Neuronal stem cell (in vitro differentiated cells): ENCODE results near the gene WWC2.

ENCODE experiments used
- DNase-seq: peaks from one replicate; pipeline ENCODE4 v3.0.0-alpha.2; 2013; ENCODE audit warnings: low spot score
- H2AFZ ChIP-seq: one replicate; pipeline ENCODE4 v1.6.1; 2013; ENCODE audit warnings: mild to moderate bottlenecking, low read length, inconsistent platforms
- H2AK5ac ChIP-seq: 2 replicates; pipeline ENCODE4 v1.6.1; 2013; ENCODE audit warnings: low read depth, mild to moderate bottlenecking, inconsistent platforms, low read length, moderate library complexity, mixed read lengths
- H2BK120ac ChIP-seq: 2 replicates; pipeline ENCODE4 v1.6.1; 2013; ENCODE audit warnings: low read depth, mild to moderate bottlenecking, inconsistent platforms, low read length, moderate library complexity, mixed read lengths
- H2BK12ac ChIP-seq: one replicate; pipeline ENCODE4 v1.6.1; 2013; ENCODE audit warnings: low read length, inconsistent platforms
- H2BK15ac ChIP-seq: 2 replicates; pipeline ENCODE4 v1.6.1; 2013; ENCODE audit warnings: mild to moderate bottlenecking, low read length, inconsistent platforms, mixed read lengths
- H2BK5ac ChIP-seq: one replicate; pipeline ENCODE4 v1.6.1; 2013; ENCODE audit warnings: inconsistent platforms, mild to moderate bottlenecking, low read length, moderate library complexity
- H3K14ac ChIP-seq: one replicate; pipeline ENCODE4 v1.6.1; 2013; ENCODE audit warnings: low read length, inconsistent platforms
- H3K18ac ChIP-seq: 2 replicates; pipeline ENCODE4 v1.6.1; 2013; ENCODE audit warnings: low read length, inconsistent platforms
- H3K23ac ChIP-seq: 2 replicates; pipeline ENCODE4 v1.6.1; 2013; ENCODE audit warnings: low read depth, mild to moderate bottlenecking, mixed read lengths, low read length, inconsistent platforms; ENCODE audit not compliant: poor library complexity
- H3K27ac ChIP-seq: replicated peaks from 3 replicates; pipeline ENCODE4 v1.5.1; 2013; ENCODE audit warnings: low read length, inconsistent platforms
- H3K27me3 ChIP-seq, 3 experiments: 2 replicates each; pipeline ENCODE4 v1.6.1; 2013; ENCODE audit warnings: low read length in 3 of 3, mild to moderate bottlenecking in 2 of 3, inconsistent platforms in 1 of 3, low read depth in 1 of 3, mixed read lengths in 1 of 3, moderate library complexity in 1 of 3; ENCODE audit not compliant: control insufficient read depth in 3 of 3, insufficient read depth in 3 of 3
- H3K36me3 ChIP-seq, 2 donors: replicated peaks in 1 of 2; 2 replicates each; pipeline ENCODE4 v1.6.1; 2013; ENCODE audit warnings: low read length in 2 of 2; ENCODE audit not compliant: control insufficient read depth in 2 of 2, insufficient read depth in 2 of 2
- H3K4ac ChIP-seq: 2 replicates; pipeline ENCODE4 v1.6.1; 2013; ENCODE audit warnings: inconsistent platforms, mild to moderate bottlenecking, low read length, moderate library complexity
- H3K4me1 ChIP-seq, 2 donors: 1 replicate in 1 of 2; 2 replicates in 1 of 2; pipeline ENCODE4 v1.6.1; 2013; ENCODE audit warnings: low read length in 2 of 2, low read depth in 1 of 2; ENCODE audit not compliant: control insufficient read depth in 2 of 2, insufficient read depth in 1 of 2
- H3K4me2 ChIP-seq: one replicate; pipeline ENCODE4 v1.6.1; 2013; ENCODE audit warnings: mild to moderate bottlenecking, low read length, inconsistent platforms; ENCODE audit not compliant: insufficient read depth, poor library complexity, severe bottlenecking
- H3K4me3 ChIP-seq, 2 donors: 2 replicates each; pipeline ENCODE4 v1.5.1; 2013; ENCODE audit warnings: low read length in 2 of 2, mild to moderate bottlenecking in 2 of 2, inconsistent platforms in 1 of 2, moderate library complexity in 1 of 2
- H3K79me1 ChIP-seq: one replicate; pipeline ENCODE4 v1.6.1; 2013; ENCODE audit warnings: low read depth, mild to moderate bottlenecking, inconsistent platforms, low read length, moderate library complexity
- H3K9ac ChIP-seq: one replicate; pipeline ENCODE4 v1.6.1; 2013; ENCODE audit warnings: mild to moderate bottlenecking, low read depth, low read length, inconsistent platforms; ENCODE audit not compliant: poor library complexity
- H3K9me3 ChIP-seq, 2 donors: replicated peaks in 1 of 2; 2 replicates each; pipeline versions ENCODE3 to v1.6.1; 2013; ENCODE audit warnings: low read length in 2 of 2, mild to moderate bottlenecking in 2 of 2, inconsistent platforms in 1 of 2, low read depth in 1 of 2, mixed read lengths in 1 of 2, moderate library complexity in 1 of 2; ENCODE audit not compliant: control insufficient read depth in 2 of 2, insufficient read depth in 1 of 2
- H4K8ac ChIP-seq: one replicate; pipeline ENCODE4 v1.6.1; 2013; ENCODE audit warnings: low read depth, mild to moderate bottlenecking, inconsistent platforms, low read length, moderate library complexity
- H4K91ac ChIP-seq: one replicate; pipeline ENCODE4 v1.6.1; 2013; ENCODE audit warnings: low read length, low read depth, mild to moderate bottlenecking, inconsistent platforms; ENCODE audit not compliant: poor library complexity
- WGBS, 2 donors: extraction: QIAGEN DNeasy Blood & Tissue Kit; methylation state at CpG; one replicate each; pipeline ENCODE4 v1.1.7; 2013; ENCODE audit warnings: missing lambda C conversion rate in 2 of 2, mixed read lengths in 1 of 2; ENCODE audit not compliant: insufficient read length in 2 of 2, insufficient replicate concordance in 1 of 2; ENCODE audit errors: extremely low coverage in 2 of 2; 5-methylcytosine and 5-hydroxymethylcytosine counted together

Gene WWC2

DNA sequence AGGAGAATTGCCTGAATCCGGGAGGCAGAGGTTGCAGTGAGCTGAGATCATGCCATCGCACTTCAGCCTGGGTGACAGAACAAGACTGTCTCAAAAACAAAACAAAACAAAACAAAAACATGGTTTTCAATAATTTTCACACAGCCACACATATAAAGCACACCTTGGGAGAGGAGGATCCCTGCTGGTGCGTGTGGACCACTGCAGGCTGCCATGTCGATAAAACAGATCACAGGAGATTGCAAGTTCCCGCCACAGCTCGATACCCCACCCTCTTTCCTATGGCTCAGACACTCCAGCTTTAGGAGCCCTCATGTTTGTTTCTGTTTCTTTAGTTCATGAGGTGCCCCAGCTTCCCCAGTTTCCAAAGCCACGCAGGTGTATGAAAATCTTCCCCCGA, 254.5 kb downstream of the WWC2 start:
- H3K79me1 ChIP-seq: no peaks in the 10 kb centered on the region
- H3K4ac ChIP-seq: no peak overlapping the region
- H3K23ac ChIP-seq: no peak overlapping the region
- no peak overlapping the region for H3K14ac ChIP-seq
- H3K36me3 ChIP-seq: no peaks in the 10 kb centered on the region
- no peak for DNase-seq
- H2BK5ac ChIP-seq: no peak overlapping the region
- H4K91ac ChIP-seq: no peak overlapping the region
- no peak overlapping the region for H2BK15ac ChIP-seq
- H2AK5ac ChIP-seq: no peak overlapping the region
- H3K4me3 ChIP-seq: no peak overlapping the region
- no peak overlapping the region for H2BK120ac ChIP-seq
- no peak overlapping the region for H3K18ac ChIP-seq
- no peak overlapping the region for H2BK12ac ChIP-seq
- WGBS, 2 donors: no CpG with 5 or more reads among the region's 8 CpGs
- H3K4me2 ChIP-seq: no peak overlapping the region
- H2AFZ ChIP-seq: no peak overlapping the region
- H3K27ac ChIP-seq: no peak overlapping the region
- H3K9ac ChIP-seq: no peak overlapping the region
- H3K9me3 ChIP-seq: peaks cover 0 to 1% of the 10 kb centered on the region in 2 donors
- H3K4me1 ChIP-seq: peaks cover 0 to under 1% of the 10 kb centered on the region in 2 donors
- H3K27me3 ChIP-seq: no peaks in the 10 kb centered on the region
- no peak overlapping the region for H4K8ac ChIP-seq

DNA sequence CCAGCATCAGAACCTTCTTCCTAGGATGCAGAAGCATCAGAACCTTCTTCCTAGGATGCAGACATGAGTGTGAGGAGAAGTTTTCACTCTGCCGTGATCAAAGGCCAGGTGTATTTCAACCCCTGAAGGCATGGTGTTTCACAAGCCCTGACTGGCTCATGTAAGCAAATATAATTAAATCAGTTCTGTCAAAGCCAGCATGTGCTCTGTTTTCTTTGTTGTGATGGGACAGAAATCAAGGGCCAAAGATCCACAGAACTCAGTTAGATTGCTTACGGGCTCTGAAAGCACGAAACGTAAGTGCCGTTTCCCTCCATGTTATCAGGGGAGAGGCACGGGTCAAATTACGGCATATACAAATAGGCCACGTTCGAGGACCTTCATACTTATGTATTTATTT, 255.2 kb downstream of the WWC2 start:
- H3K9ac ChIP-seq: no peak overlapping the region
- peaks cover 0 to 2% of the 10 kb centered on the region in 2 donors for H3K4me1 ChIP-seq
- no peak overlapping the region for H2AFZ ChIP-seq
- no peak overlapping the region for H3K23ac ChIP-seq
- H4K8ac ChIP-seq: no peak overlapping the region
- no peak overlapping the region for H4K91ac ChIP-seq
- no peak overlapping the region for H2BK15ac ChIP-seq
- H3K27ac ChIP-seq: no peak overlapping the region
- no peak overlapping the region for H2AK5ac ChIP-seq
- H2BK5ac ChIP-seq: no peak overlapping the region
- peaks cover 0 to 1% of the 10 kb centered on the region in 2 donors for H3K9me3 ChIP-seq
- H3K27me3 ChIP-seq: no peaks in the 10 kb centered on the region
- no peak overlapping the region for H2BK12ac ChIP-seq
- no peak overlapping the region for H3K18ac ChIP-seq
- no peak for DNase-seq
- H3K36me3 ChIP-seq: no peaks in the 10 kb centered on the region
- no peak overlapping the region for H2BK120ac ChIP-seq
- H3K14ac ChIP-seq: no peak overlapping the region
- no peak overlapping the region for H3K4me2 ChIP-seq
- no peak overlapping the region for H3K4me3 ChIP-seq
- no CpG with 5 or more reads among the region's 9 CpGs for WGBS, 2 donors
- H3K4ac ChIP-seq: no peak overlapping the region
- H3K79me1 ChIP-seq: no peaks in the 10 kb centered on the region

DNA sequence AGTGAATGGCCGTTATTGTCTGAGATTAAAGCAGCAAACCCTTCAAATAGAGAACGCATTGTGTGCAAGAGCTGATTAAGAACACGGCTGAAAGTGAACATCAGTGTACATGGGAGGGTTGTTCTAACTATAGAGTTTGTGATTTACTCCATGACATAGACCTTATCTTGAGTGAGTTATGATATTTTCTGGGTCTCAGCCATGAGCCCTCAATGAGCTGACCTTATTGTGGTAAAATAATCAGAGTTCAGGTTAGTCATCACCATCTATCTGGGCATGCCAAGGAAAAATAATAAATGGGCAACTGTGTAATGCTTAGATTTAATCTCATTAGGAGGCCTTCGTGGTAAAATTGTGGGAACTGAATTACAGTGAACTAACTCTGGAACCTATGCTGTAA, 256.3 kb downstream of the WWC2 start:
- Histone ChIP-seq H3K18ac (no peak overlapping the region), H3K23ac (no peak overlapping the region), H3K4ac (no peak overlapping the region), H2BK12ac (no peak overlapping the region), H2AFZ (no peak overlapping the region), H3K4me1 (peaks cover 0 to 2% of the 10 kb centered on the region in 2 donors), H3K27me3 (no peaks in the 10 kb centered on the region), H3K4me2 (no peak overlapping the region), H3K9me3 (peaks cover 0 to 1% of the 10 kb centered on the region in 2 donors), H3K27ac (no peak overlapping the region), H2BK120ac (no peak overlapping the region), H3K14ac (no peak overlapping the region), H2BK5ac (no peak overlapping the region), H4K8ac (no peak overlapping the region), H3K9ac (no peak overlapping the region), H3K4me3 (no peak overlapping the region), H3K36me3 (no peaks in the 10 kb centered on the region), H4K91ac (no peak overlapping the region), H2BK15ac (no peak overlapping the region), H3K79me1 (no peaks in the 10 kb centered on the region), H2AK5ac (no peak overlapping the region)
- WGBS, 2 donors: no CpG with 5 or more reads among the region's 4 CpGs
- no peak for DNase-seq

DNA sequence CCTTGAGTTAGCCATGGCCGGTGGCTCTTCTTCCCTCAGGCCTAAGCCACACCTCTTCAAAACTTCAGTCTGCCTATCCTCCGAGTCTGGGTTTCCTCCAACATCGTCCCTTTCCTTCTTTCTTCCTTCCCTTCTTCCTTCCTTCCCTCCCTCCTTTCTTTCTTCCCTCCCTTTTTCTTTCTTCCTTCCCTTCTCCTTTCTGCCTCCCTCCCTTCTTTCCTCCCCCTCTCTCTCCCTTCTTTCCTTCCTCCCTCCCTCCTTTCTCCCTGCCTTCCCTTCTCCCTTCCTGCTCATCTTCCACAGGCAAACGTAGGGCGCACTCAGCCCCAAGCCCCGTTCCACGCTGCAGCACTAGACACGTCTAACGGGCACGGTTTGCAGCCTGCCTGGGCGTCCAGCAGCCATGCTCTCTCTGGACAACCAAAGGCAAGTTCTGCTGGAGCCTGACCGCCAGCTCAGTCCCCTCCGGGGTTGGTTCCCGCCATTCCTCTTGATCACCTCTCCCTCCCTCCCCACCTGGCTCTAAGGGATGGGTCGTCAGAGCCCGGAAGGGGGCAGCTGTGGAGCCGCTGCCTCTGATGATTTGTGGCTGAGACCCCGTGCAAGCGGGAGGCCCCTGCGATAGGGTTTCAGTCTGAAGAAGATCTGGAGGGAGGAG, 257.2 kb downstream of the WWC2 start:
- Histone ChIP-seq H3K23ac (no peak overlapping the region), H3K4me2 (no peak overlapping the region), H3K4me1 (peaks cover 0 to 2% of the 10 kb centered on the region in 2 donors), H2AK5ac (no peak overlapping the region), H4K91ac (no peak overlapping the region), H4K8ac (no peak overlapping the region), H2BK15ac (no peak overlapping the region), H2BK120ac (no peak overlapping the region), H3K14ac (no peak overlapping the region), H3K27me3 (no peaks in the 10 kb centered on the region), H3K9ac (no peak overlapping the region), H2BK12ac (no peak overlapping the region), H2BK5ac (no peak overlapping the region), H3K18ac (peak overlapping the region; percentile 20), H3K27ac (no peak overlapping the region), H3K4ac (no peak overlapping the region), H3K79me1 (no peaks in the 10 kb centered on the region), H2AFZ (no peak overlapping the region), H3K9me3 (peaks cover 0 to 3% of the 10 kb centered on the region in 2 donors), H3K36me3 (no peaks in the 10 kb centered on the region), H3K4me3 (no peak overlapping the region)
- no peak for DNase-seq
- WGBS, 2 donors: no CpG with 5 or more reads among the region's 20 CpGs
